ENCODE measurements around the gene TSSK6.

TSSK6 gene

GRCh38 chr19:19504754-19505668 lies 10.3 kb downstream of the TSSK6 start:
- no peak for DNase-seq (ENCODE audit: low read depth)

- no peak for DNase-seq (ENCODE audit: low read depth)
Observed at GRCh38 chr19:19502808-19503602, 12.3 kb downstream of the TSSK6 start.

GRCh38 chr19:19502281-19502680 lies 13.1 kb downstream of the TSSK6 start:
- DNase-seq (ENCODE audit: low read depth) = no peak

GRCh38 chr19:19501798-19502197 lies 13.6 kb downstream of the TSSK6 start:
- no peak for DNase-seq (ENCODE audit: low read depth)

GRCh38 chr19:19500975-19501644 lies 14.2 kb downstream of the TSSK6 start:
- DNase-seq (ENCODE audit: low read depth) = no peak

- no peak for DNase-seq (ENCODE audit: low read depth)
Observed at GRCh38 chr19:19499272-19499995, 15.9 kb downstream of the TSSK6 start.

- no peak for DNase-seq (ENCODE audit: low read depth)
Observed at GRCh38 chr19:19498255-19498991, 16.9 kb downstream of the TSSK6 start.

GRCh38 chr19:19495614-19496603 lies 19.4 kb downstream of the TSSK6 start:
- DNase-seq (ENCODE audit: low read depth) = no peak

GRCh38 chr19:19493841-19494546 lies 21.4 kb downstream of the TSSK6 start:
- DNase-seq (ENCODE audit: low read depth) = no peak

GRCh38 chr19:19492026-19492610 lies 23.2 kb downstream of the TSSK6 start:
- no peak for DNase-seq (ENCODE audit: low read depth)

- no peak for DNase-seq (ENCODE audit: low read depth)
Observed at GRCh38 chr19:19491321-19492025, 23.9 kb downstream of the TSSK6 start.

GRCh38 chr19:19490214-19490968 lies 25.0 kb downstream of the TSSK6 start:
- peak; percentile 71 for DNase-seq (ENCODE audit: low read depth)

GRCh38 chr19:19489804-19490204 lies 25.5 kb downstream of the TSSK6 start:
- no peak for DNase-seq (ENCODE audit: low read depth)

GRCh38 chr19:19488875-19489690 lies 26.3 kb downstream of the TSSK6 start:
- DNase-seq (ENCODE audit: low read depth) = peak; percentile 76

GRCh38 chr19:19487950-19488874 lies 27.1 kb downstream of the TSSK6 start:
- no peak for DNase-seq (ENCODE audit: low read depth)
